Measurements from ENCODE around the gene ABI1. TPM values are rescaled to one million over a fixed set of nuclear protein-coding genes. Genes with fewer than 3 reads are reported as not detected.

Gene ABI1
- total RNA-seq, 1 donor, result 71.7 TPM

GRCh38 chr10:26770069-26770468, 90.7 kb downstream of the ABI1 start:
- H3K4me2 ChIP-seq (ENCODE audit: insufficient read depth, low read length), result no peak overlapping the region
- H3K79me2 ChIP-seq (ENCODE audit: insufficient read depth, low read length), result peaks cover 47% of the 10 kb centered on the region

GRCh38 chr10:26765549-26765948, 95.2 kb downstream of the ABI1 start:
- Histone ChIP-seq H3K27ac (ENCODE audit: low read depth, low read length) (no peak overlapping the region), H3K4me1 (ENCODE audit: insufficient read depth, low read length) (no peaks in the 10 kb centered on the region), H3K4me3 (ENCODE audit: insufficient read depth, low read length) (no peak overlapping the region), H3K4me2 (ENCODE audit: insufficient read depth, low read length) (no peak overlapping the region), H3K36me3 (ENCODE audit: insufficient read depth, low read length) (peaks cover 6% of the 10 kb centered on the region), H3K79me2 (ENCODE audit: insufficient read depth, low read length) (peaks cover 11% of the 10 kb centered on the region), H2AFZ (ENCODE audit: low read length) (no peak overlapping the region), H3K9me3 (ENCODE audit: low read depth, low read length) (no peaks in the 10 kb centered on the region), H3K27me3 (ENCODE audit: insufficient read depth, low read length) (no peaks in the 10 kb centered on the region), H4K20me1 (ENCODE audit: insufficient read depth, low read length) (no peaks in the 10 kb centered on the region)
- DNase-seq (ENCODE audit: insufficient read length, low spot score, missing footprints), result no peak
- TF ChIP-seq CTCF (IDR thresholded peaks at IDR 0.05; ENCODE audit: extremely low read depth, low read depth, low read length), result no peak

More at GRCh38 chr10:26770069-26770468, 90.7 kb downstream of the ABI1 start:
- Histone ChIP-seq H2AFZ (ENCODE audit: low read length) (no peak overlapping the region), H3K4me3 (ENCODE audit: insufficient read depth, low read length) (no peak overlapping the region), H3K4me1 (ENCODE audit: insufficient read depth, low read length) (peaks cover 5% of the 10 kb centered on the region), H3K27ac (ENCODE audit: low read depth, low read length) (no peak overlapping the region), H3K27me3 (ENCODE audit: insufficient read depth, low read length) (no peaks in the 10 kb centered on the region), H3K9me3 (ENCODE audit: low read depth, low read length) (no peaks in the 10 kb centered on the region), H4K20me1 (ENCODE audit: insufficient read depth, low read length) (peaks cover 2% of the 10 kb centered on the region), H3K36me3 (ENCODE audit: insufficient read depth, low read length) (peaks cover 5% of the 10 kb centered on the region)
- TF ChIP-seq CTCF (IDR thresholded peaks at IDR 0.05; ENCODE audit: extremely low read depth, low read depth, low read length), result no peak
- DNase-seq (ENCODE audit: insufficient read length, low spot score, missing footprints), result no peak

- H4K20me1 ChIP-seq (ENCODE audit: insufficient read depth, low read length), result no peaks in the 10 kb centered on the region
- no peak overlapping the region for H2AFZ ChIP-seq (ENCODE audit: low read length)
- no peaks in the 10 kb centered on the region for H3K9me3 ChIP-seq (ENCODE audit: low read depth, low read length)
- no peak overlapping the region for H3K4me2 ChIP-seq (ENCODE audit: insufficient read depth, low read length)
- no peak for DNase-seq (ENCODE audit: insufficient read length, low spot score, missing footprints)
- H3K4me3 ChIP-seq (ENCODE audit: insufficient read depth, low read length), result no peak overlapping the region
- no peaks in the 10 kb centered on the region for H3K27me3 ChIP-seq (ENCODE audit: insufficient read depth, low read length)
- H3K27ac ChIP-seq (ENCODE audit: low read depth, low read length), result no peak overlapping the region
- H3K36me3 ChIP-seq (ENCODE audit: insufficient read depth, low read length), result peaks cover 7% of the 10 kb centered on the region
- no peak for TF ChIP-seq CTCF (IDR thresholded peaks at IDR 0.05; ENCODE audit: extremely low read depth, low read depth, low read length)
- no peaks in the 10 kb centered on the region for H3K79me2 ChIP-seq (ENCODE audit: insufficient read depth, low read length)
- H3K4me1 ChIP-seq (ENCODE audit: insufficient read depth, low read length), result no peaks in the 10 kb centered on the region
Measured at GRCh38 chr10:26759008-26759407, 101.8 kb downstream of the ABI1 start.

- Histone ChIP-seq H4K20me1 (ENCODE audit: insufficient read depth, low read length) (no peaks in the 10 kb centered on the region), H3K4me3 (ENCODE audit: insufficient read depth, low read length) (no peak overlapping the region), H3K27ac (ENCODE audit: low read depth, low read length) (no peak overlapping the region), H3K79me2 (ENCODE audit: insufficient read depth, low read length) (no peaks in the 10 kb centered on the region), H2AFZ (ENCODE audit: low read length) (no peak overlapping the region), H3K4me1 (ENCODE audit: insufficient read depth, low read length) (no peaks in the 10 kb centered on the region), H3K9me3 (ENCODE audit: low read depth, low read length) (no peaks in the 10 kb centered on the region), H3K27me3 (ENCODE audit: insufficient read depth, low read length) (no peaks in the 10 kb centered on the region), H3K4me2 (ENCODE audit: insufficient read depth, low read length) (no peak overlapping the region), H3K36me3 (ENCODE audit: insufficient read depth, low read length) (peaks cover 12% of the 10 kb centered on the region)
- no peak for TF ChIP-seq CTCF (IDR thresholded peaks at IDR 0.05; ENCODE audit: extremely low read depth, low read depth, low read length)
- DNase-seq (ENCODE audit: insufficient read length, low spot score, missing footprints), result no peak
Measured at GRCh38 chr10:26755443-26755903, 105.3 kb downstream of the ABI1 start.

Measured in osteoblast (primary cell).